Aorta (tissue), 5 donors: ENCODE data around the gene ARPC3. TPM values are rescaled to one million over a fixed set of nuclear protein-coding genes. Genes with fewer than 3 reads are reported as not detected.
"Not testable (repeated sequence)": the region's sequence is repeated elsewhere in the genome, so short reads cannot be mapped to it uniquely, and the experiment has no call there.

Experiments used
- ATAC-seq: fragments of 200-7000 bp; cut with Tn5 transposase; one replicate; pipeline ENCODE4 v1.9.1; 2022; ENCODE audit warnings: moderate library complexity; ENCODE audit not compliant: low FRiP score
- DNase-seq, 2 donors: peaks; one replicate each; pipeline ENCODE4 v3.0.0-alpha.2; 2020
- H3K27ac ChIP-seq, 2 donors: one replicate each; pipeline ENCODE4 v1.5.1; 2013; ENCODE audit warnings: low read length in 2 of 2, mild to moderate bottlenecking in 2 of 2, moderate library complexity in 2 of 2, control low read depth in 1 of 2, inconsistent platforms in 1 of 2, low read depth in 1 of 2
- H3K27me3 ChIP-seq, 2 donors: one replicate each; pipeline ENCODE4 v1.6.1; 2013; ENCODE audit warnings: control low read depth in 1 of 2, low read length in 1 of 2, mild to moderate bottlenecking in 1 of 2, moderate library complexity in 1 of 2; ENCODE audit not compliant: insufficient read depth in 2 of 2, control insufficient read depth in 1 of 2
- H3K36me3 ChIP-seq, 2 donors: one replicate each; pipeline ENCODE4 v1.6.1; 2013; ENCODE audit warnings: control low read depth in 1 of 2, low read length in 1 of 2, mild to moderate bottlenecking in 1 of 2; ENCODE audit not compliant: insufficient read depth in 2 of 2, control insufficient read depth in 1 of 2
- H3K4me1 ChIP-seq, 2 donors: one replicate each; pipeline ENCODE4 v1.6.1; 2013; ENCODE audit warnings: low read length in 2 of 2, control low read depth in 1 of 2, mild to moderate bottlenecking in 1 of 2, moderate library complexity in 1 of 2; ENCODE audit not compliant: insufficient read depth in 2 of 2, control insufficient read depth in 1 of 2
- H3K4me3 ChIP-seq, 2 donors: one replicate each; pipeline ENCODE4 v1.5.1; 2013; ENCODE audit warnings: low read length in 2 of 2, control low read depth in 1 of 2, mild to moderate bottlenecking in 1 of 2
- H3K9me3 ChIP-seq: one replicate; pipeline ENCODE4 v1.6.1; 2013; ENCODE audit warnings: mild to moderate bottlenecking, low read length; ENCODE audit not compliant: control insufficient read depth
- WGBS, 2 donors: extraction: QIAGEN DNeasy Blood & Tissue Kit; methylation state at CpG; one replicate each; pipeline ENCODE4 v1.1.7; 2013; 5-methylcytosine and 5-hydroxymethylcytosine counted together
- intact Hi-C, 2 donors: fragments of 100-400 bp; cut with DNase I; formaldehyde crosslinking; loops; one replicate each; pipeline versions ENCODE4 v1.14.2 to v1.15.0; 2022
- long read RNA-seq, 2 donors: library from polyadenylated mRNA; unstranded; transcript quantifications; one replicate each; pipeline ENCODE4 v2.0.0, GENCODE V29; 2020 to 2021
- polyA plus RNA-seq, 2 donors: library from polyadenylated mRNA; stranded (reverse); fragments of 200-250 nt; gene quantifications; one replicate each; pipeline ENCODE4 v1.2.3, GENCODE V29; 2013
- total RNA-seq, 2 donors: library from RNA; stranded (reverse); fragmentation: NEBNext Ultra II Directional; extraction: Animal tissue kit (Norgen Biotek cat#: 25700); gene quantifications; one replicate each; pipeline ENCODE4 v1.2.1, GENCODE V29; 2021
- donor health status: healthy with polysubstance abuse.
- donor health status: Bipolar disorder and iron deficiency.
- donor health status: DM: no; HTN: no; CAD: no.
- donor health status: DM: no; HTN: no; CAD: no.
- donor health status: DM: yes; HTN: yes; CAD: no.

ARPC3 gene
- total RNA-seq (100 to 1,000 TPM; 154 to 155 TPM), polyA plus RNA-seq (100 to 1,000 TPM; 240 to 452 TPM)
- long read RNA-seq, donor 1, transcript ARPC3-201 (7 exons, 1,014 nt): major isoform, 87 of 113 reads
- long read RNA-seq, donor 1, partial matches to known transcripts: 8 of 113 reads
- long read RNA-seq, donor 1, other reads (novel, unspliced or antisense): 14 of 113 reads
- long read RNA-seq, donor 2, transcript ARPC3-201 (7 exons, 1,014 nt): major isoform, 34 of 38 reads
- long read RNA-seq, donor 2, partial matches to known transcripts: 2 of 38 reads
- long read RNA-seq, donor 2, other reads (novel, unspliced or antisense): 1 of 38 reads

GRCh38 chr12:110449799-110450497 lies at the start of gene ARPC3:
TSS of gene ARPC3 (minus strand) at chr12:110450337. CDS start at chr12:110450260, 77 bp downstream.
- 1% methylated on average over 48 to 51 of the region's 51 CpGs for WGBS, 2 donors
- DNase-seq (peak; percentile 97 to 98), ATAC-seq (peak; percentile 100)
- Histone ChIP-seq H3K36me3 (peaks cover 0 to 2% of the 10 kb centered on the region in 2 donors), H3K4me3 (peak within 1 kb of the TSS; percentile 45 to 95), H3K27me3 (no peaks in the 10 kb centered on the region), H3K4me1 (no peaks in the 10 kb centered on the region), H3K27ac (peak within 1 kb of the TSS; percentile 33 to 76), H3K9me3 (no peaks in the 10 kb centered on the region)
- intact Hi-C loops: loop anchor here (1.0 to 10.0 kb wide), 4 partner anchors 151 to 437 kb away; no protein-coding TSS in a partner anchor

- Histone ChIP-seq H3K9me3 (no peaks in the 10 kb centered on the region), H3K36me3 (no peaks in the 10 kb centered on the region), H3K27ac (no peak overlapping the region), H3K4me1 (peaks cover 0 to 6% of the 10 kb centered on the region in 2 donors), H3K4me3 (no peak overlapping the region), H3K27me3 (no peaks in the 10 kb centered on the region)
- 47 to 54% methylated on average over 4 of the region's 4 CpGs for WGBS, 2 donors
- no peak for DNase-seq
- no peak for ATAC-seq
- intact Hi-C loops: no loop called here
Measured at GRCh38 chr12:110498984-110499706, 49.0 kb upstream of the ARPC3 start.

- no peak overlapping the region for H3K4me3 ChIP-seq
- H3K9me3 ChIP-seq: no peaks in the 10 kb centered on the region
- H3K27me3 ChIP-seq: no peaks in the 10 kb centered on the region
- no peak for ATAC-seq
- H3K36me3 ChIP-seq: peaks cover 0 to 1% of the 10 kb centered on the region in 2 donors
- H3K4me1 ChIP-seq: no peaks in the 10 kb centered on the region
- no peak overlapping the region for H3K27ac ChIP-seq
- DNase-seq: no peak
- 94 to 96% methylated on average over 7 of the region's 7 CpGs for WGBS, 2 donors
- intact Hi-C loops: no loop called here
Measured at GRCh38 chr12:110475426-110475825, 25.3 kb upstream of the ARPC3 start.

GRCh38 chr12:110468214-110469048 lies 18.3 kb upstream of the ARPC3 start, which contains the start of the genes FAM216A and GPN3:
TSS of gene FAM216A (plus strand) at chr12:110468845. CDS start at chr12:110468876, 31 bp downstream.
TSS of gene GPN3 (minus strand) at chr12:110468257. CDS start at chr12:110468203, 54 bp downstream.
- Histone ChIP-seq H3K36me3 (no peaks in the 10 kb centered on the region), H3K4me1 (no peaks in the 10 kb centered on the region), H3K9me3 (no peaks in the 10 kb centered on the region), H3K27ac (peak within 1 kb of the TSS; percentile 5 to 68), H3K27me3 (no peaks in the 10 kb centered on the region), H3K4me3 (peak within 1 kb of the TSS; percentile 66 to 86)
- intact Hi-C loops: loop anchor here (2.0 to 5.0 kb wide), 3 partner anchors 34 to 134 kb away; partner anchors contain the start of genes RAD9B (in 2 of the 2) and VPS29 (in 2 of the 2)
- ATAC-seq: peak; percentile 96
- 0% methylated on average over 67 to 78 of the region's 78 CpGs for WGBS, 2 donors
- DNase-seq: peak; percentile 97 to 98

- H3K9me3 ChIP-seq: no peaks in the 10 kb centered on the region
- no peak for ATAC-seq
- intact Hi-C loops: loop anchor here (2.0 to 5.0 kb wide), 3 partner anchors 34 to 134 kb away; partner anchors contain the start of genes RAD9B (in 2 of the 2) and VPS29 (in 2 of the 2)
- H3K27ac ChIP-seq: peak overlapping the region in 1 of 2 donors; percentile 66
- H3K27me3 ChIP-seq: no peaks in the 10 kb centered on the region
- 0% methylated on average over 15 of the region's 15 CpGs for WGBS, 2 donors
- no peaks in the 10 kb centered on the region for H3K4me1 ChIP-seq
- DNase-seq: no peak
- H3K36me3 ChIP-seq: no peaks in the 10 kb centered on the region
- H3K4me3 ChIP-seq: peak overlapping the region; percentile 66 to 86
Measured at GRCh38 chr12:110467847-110468213, 17.7 kb upstream of the ARPC3 start.

- WGBS, 2 donors: 74 to 76% methylated on average over 5 of the region's 5 CpGs
- Histone ChIP-seq H3K9me3 (no peaks in the 10 kb centered on the region), H3K27me3 (no peaks in the 10 kb centered on the region), H3K27ac (no peak overlapping the region), H3K4me3 (no peak overlapping the region), H3K4me1 (no peaks in the 10 kb centered on the region), H3K36me3 (peaks cover 0 to 4% of the 10 kb centered on the region in 2 donors)
- intact Hi-C loops: loop anchor here (5.0 kb wide), 2 partner anchors 36 to 136 kb away; partner anchors contain the start of genes RAD9B (in 1 of the 2) and VPS29 (in 1 of the 2)
- DNase-seq (no peak), ATAC-seq (no peak)
Measured at GRCh38 chr12:110466791-110467190, 16.7 kb upstream of the ARPC3 start.

GRCh38 chr12:110465765-110466164 lies 15.6 kb upstream of the ARPC3 start:
- WGBS, 2 donors: 90 to 91% methylated on average over 11 of the region's 11 CpGs
- not testable (repeated sequence) for H3K27ac ChIP-seq, H3K9me3 ChIP-seq, H3K4me1 ChIP-seq, H3K36me3 ChIP-seq, H3K4me3 ChIP-seq, H3K27me3 ChIP-seq, DNase-seq, ATAC-seq
- intact Hi-C loops: loop anchor here (5.0 kb wide), 2 partner anchors 37 to 137 kb away; partner anchors contain the start of genes RAD9B (in 1 of the 2) and VPS29 (in 1 of the 2)
